Body of pancreas (tissue), 4 donors: ENCODE measurements around the gene BABAM2. TPM values are rescaled to one million over a fixed set of nuclear protein-coding genes. Genes with fewer than 3 reads are reported as not detected.

Experiments
- ATAC-seq: fragments of 150-250 bp; one replicate; pipeline ENCODE4 v1.9.1; 2016
- DNase-seq, 4 donors: peaks; one replicate each; pipeline ENCODE4 v3.0.0-alpha.2; 2019
- H3K27ac ChIP-seq, 4 donors: fragments of 200-600 bp; sonication (generic); 1 replicate in 3 of 4; 2 replicates in 1 of 4; pipeline versions ENCODE4 v1.5.1 to v1.6.1; 2016 to 2019; ENCODE audit warnings: mild to moderate bottlenecking in 1 of 4, mixed read lengths in 1 of 4, moderate library complexity in 1 of 4
- H3K27me3 ChIP-seq, 2 donors: fragments of 200-600 bp; sonication (generic); one replicate each; pipeline ENCODE4 v1.6.0; 2016; ENCODE audit warnings: mild to moderate bottlenecking in 1 of 2
- H3K36me3 ChIP-seq, 2 donors: fragments of 200-600 bp; sonication (generic); replicated peaks in 1 of 2; 2 replicates each; pipeline ENCODE4 v1.5.1; 2016; ENCODE audit warnings: low read depth in 2 of 2; ENCODE audit not compliant: insufficient read depth in 1 of 2
- H3K4me1 ChIP-seq: fragments of 200-600 bp; sonication (generic); one replicate; pipeline ENCODE4 v1.6.0; 2016
- H3K4me3 ChIP-seq, 2 donors: fragments of 200-600 bp; sonication (generic); 1 replicate in 1 of 2; 2 replicates in 1 of 2; pipeline ENCODE4 v1.5.1; 2016 to 2019
- H3K9me3 ChIP-seq, 3 donors: fragments of 200-600 bp; sonication (generic); 1 replicate in 2 of 3; 2 replicates in 1 of 3; pipeline ENCODE4 v1.5.1; 2016
- CTCF ChIP-seq, 7 experiments: fragments of 450-650 bp in 4 of 7; fragments of 200-600 bp in 3 of 7; sonication (generic) in 3 of 7; IDR thresholded peaks; one replicate each; pipeline ENCODE4 v1.5.1; 2016 to 2019; ENCODE audit warnings: antibody characterized with exemption in 7 of 7
- POLR2A ChIP-seq, 3 donors: fragments of 450-650 bp; IDR thresholded peaks; one replicate each; pipeline ENCODE4 v1.6.1; 2016; ENCODE audit warnings: antibody characterized with exemption in 3 of 3, mild to moderate bottlenecking in 2 of 3
- WGBS, 2 donors: methylation state at CpG; one replicate each; pipeline ENCODE4 v1.1.5; 2017; 5-methylcytosine and 5-hydroxymethylcytosine counted together
- intact Hi-C: fragments of 100-400 bp; cut with DNase I; formaldehyde crosslinking; loops from one replicate; pipeline ENCODE4 v1.15.1; 2023
- total RNA-seq, 2 donors: library from RNA; depleted of rRNA; stranded (reverse); fragments of >200 nt; gene quantifications; one replicate each; pipeline ENCODE4 v1.1.0, GENCODE V29; 2016

The BABAM2 gene
- total RNA-seq, 2 donors from 2014 or later = 20.5 to 22.4 TPM

- intact Hi-C loops = no loop called here
- no peaks in the 10 kb centered on the region for H3K36me3 ChIP-seq
- TF ChIP-seq POLR2A (IDR thresholded peaks at IDR 0.05) = no peak
- no peak for TF ChIP-seq CTCF (IDR thresholded peaks at IDR 0.05)
- H3K4me1 ChIP-seq = no peaks in the 10 kb centered on the region
- DNase-seq (no peak), ATAC-seq (no peak)
- 91 to 97% methylated on average over 4 of the region's 4 CpGs for WGBS, 2 donors
- no peaks in the 10 kb centered on the region for H3K27me3 ChIP-seq
- no peak overlapping the region for H3K27ac ChIP-seq
- no peak overlapping the region for H3K4me3 ChIP-seq
- H3K9me3 ChIP-seq = no peaks in the 10 kb centered on the region
Measured at GRCh38 chr2:27990030-27990590, 99.6 kb downstream of the BABAM2 start.

DNA sequence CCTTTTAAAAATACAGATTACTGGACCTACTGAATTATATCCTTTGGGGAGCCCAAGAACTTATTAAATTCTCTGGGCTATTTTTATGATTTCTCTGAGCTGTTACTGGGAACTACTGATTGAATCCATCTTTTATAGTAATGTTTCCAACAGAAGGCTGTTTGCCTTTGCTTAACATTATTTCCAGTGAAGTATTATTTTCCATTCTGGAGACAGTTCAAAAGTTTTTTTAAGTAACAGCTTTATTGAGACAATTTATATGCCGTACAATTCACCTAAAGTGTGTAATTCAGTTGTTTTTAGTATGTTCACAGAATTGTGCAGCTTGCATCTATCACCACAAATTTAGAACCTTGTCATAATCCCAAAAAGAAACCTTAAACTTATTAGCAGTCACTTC lies 100.6 kb downstream of the BABAM2 start:
- WGBS, 2 donors = 84 to 87% methylated on average over 1 of the region's 1 CpG
- intact Hi-C loops = no loop called here
- H3K27ac ChIP-seq = no peak overlapping the region
- H3K36me3 ChIP-seq = no peaks in the 10 kb centered on the region
- H3K4me3 ChIP-seq = no peak overlapping the region
- H3K4me1 ChIP-seq = no peaks in the 10 kb centered on the region
- ATAC-seq = no peak
- H3K27me3 ChIP-seq = no peaks in the 10 kb centered on the region
- DNase-seq = no peak
- no peaks in the 10 kb centered on the region for H3K9me3 ChIP-seq
- no peak for TF ChIP-seq POLR2A (IDR thresholded peaks at IDR 0.05)
- TF ChIP-seq CTCF (IDR thresholded peaks at IDR 0.05) = no peak

GRCh38 chr2:27992787-27993401 lies 102.4 kb downstream of the BABAM2 start:
- TF ChIP-seq POLR2A (IDR thresholded peaks at IDR 0.05) (no peak), CTCF (IDR thresholded peaks at IDR 0.05) (no peak)
- ATAC-seq = no peak
- H3K9me3 ChIP-seq = no peaks in the 10 kb centered on the region
- H3K4me1 ChIP-seq = no peaks in the 10 kb centered on the region
- no peak overlapping the region for H3K4me3 ChIP-seq
- no peak for DNase-seq
- H3K27me3 ChIP-seq = no peaks in the 10 kb centered on the region
- no peak overlapping the region for H3K27ac ChIP-seq
- intact Hi-C loops = no loop called here
- H3K36me3 ChIP-seq = no peaks in the 10 kb centered on the region

- H3K4me3 ChIP-seq = no peak overlapping the region
- no peak for ATAC-seq
- TF ChIP-seq CTCF (IDR thresholded peaks at IDR 0.05) (no peak), POLR2A (IDR thresholded peaks at IDR 0.05) (no peak)
- DNase-seq = no peak
- WGBS, 2 donors = 61 to 90% methylated on average over 1 of the region's 1 CpG
- H3K4me1 ChIP-seq = no peaks in the 10 kb centered on the region
- no peak overlapping the region for H3K27ac ChIP-seq
- no peaks in the 10 kb centered on the region for H3K9me3 ChIP-seq
- intact Hi-C loops = no loop called here
- H3K27me3 ChIP-seq = no peaks in the 10 kb centered on the region
- no peaks in the 10 kb centered on the region for H3K36me3 ChIP-seq
Measured at GRCh38 chr2:27993402-27993787, 102.9 kb downstream of the BABAM2 start.
